ENCODE measurements around the gene LOXL4.

Gene LOXL4

DNA sequence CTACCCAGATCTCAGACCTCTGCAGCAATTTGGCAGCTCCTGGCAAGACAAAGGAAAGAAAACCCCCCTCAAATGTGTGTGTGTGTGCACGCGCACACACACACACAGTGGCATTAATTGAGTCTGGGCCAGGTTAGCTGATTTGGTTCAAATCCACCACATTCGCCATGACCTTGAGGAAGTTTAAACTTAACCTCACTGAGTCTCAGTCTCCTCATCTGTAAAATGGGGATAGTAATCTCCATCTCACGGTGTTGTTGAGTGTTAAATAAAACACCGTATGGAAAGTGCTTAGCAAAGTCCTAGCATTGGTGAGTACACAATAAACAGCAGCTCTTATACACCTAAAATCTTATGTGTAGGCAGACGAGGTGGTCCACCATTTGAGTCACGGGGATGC, 4.9 kb downstream of the LOXL4 start:
- DNase-seq (ENCODE audit: low read depth): no peak

- peak; percentile 3 for DNase-seq (ENCODE audit: low read depth)
Observed at GRCh38 chr10:98262571-98262970, 5.4 kb downstream of the LOXL4 start.

GRCh38 chr10:98261436-98262277, 6.3 kb downstream of the LOXL4 start:
- DNase-seq (ENCODE audit: low read depth): no peak

DNA sequence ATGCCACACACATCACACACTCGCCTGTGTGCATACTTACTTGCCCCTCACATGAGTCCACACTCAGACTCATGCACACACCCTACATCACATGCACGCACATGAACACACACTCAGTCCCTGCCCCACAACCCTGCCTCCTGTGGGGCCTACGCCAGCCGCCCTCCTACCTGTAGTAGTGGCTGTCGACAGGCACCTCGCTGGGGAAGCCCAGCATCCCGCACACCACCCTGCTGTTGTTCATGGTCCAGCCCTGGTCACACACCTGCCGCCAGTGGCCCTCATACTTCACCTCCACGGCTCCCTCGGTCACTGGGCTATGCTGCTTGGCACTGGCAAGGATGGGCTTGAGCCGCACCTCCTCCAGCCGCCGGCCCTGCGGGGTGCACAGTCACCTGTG, 7.2 kb downstream of the LOXL4 start:
- DNase-seq (ENCODE audit: low read depth): no peak

DNA sequence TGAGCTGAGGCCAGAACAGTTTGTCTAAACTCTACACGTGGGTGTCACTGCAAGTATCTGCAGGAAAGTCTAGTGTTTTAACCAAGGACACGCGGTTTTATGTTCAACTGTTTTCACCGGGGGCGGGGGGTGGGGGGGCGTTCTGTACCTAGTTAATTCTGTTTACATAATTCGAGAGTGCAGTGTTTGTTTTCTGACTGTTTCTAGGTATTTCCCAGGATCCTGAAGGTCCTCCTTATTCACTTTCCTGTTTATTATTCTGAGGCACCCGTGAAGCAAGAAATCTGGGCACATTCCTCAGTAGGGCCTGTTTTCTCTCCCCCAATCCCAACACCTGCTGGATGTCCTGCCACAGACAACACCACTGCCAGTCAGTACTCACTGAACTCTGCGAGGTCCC, 7.6 kb downstream of the LOXL4 start:
- DNase-seq (ENCODE audit: low read depth): no peak

GRCh38 chr10:98259606-98260315, 8.2 kb downstream of the LOXL4 start:
- DNase-seq (ENCODE audit: low read depth): no peak

- DNase-seq (ENCODE audit: low read depth): no peak
Observed at GRCh38 chr10:98258683-98259454, 9.1 kb downstream of the LOXL4 start.

GRCh38 chr10:98257961-98258360, 10.0 kb downstream of the LOXL4 start:
- DNase-seq (ENCODE audit: low read depth): no peak

- no peak for DNase-seq (ENCODE audit: low read depth)
Observed at GRCh38 chr10:98257198-98257597, 10.8 kb downstream of the LOXL4 start.

- no peak for DNase-seq (ENCODE audit: low read depth)
Observed at GRCh38 chr10:98256692-98257091, 11.3 kb downstream of the LOXL4 start.

DNA sequence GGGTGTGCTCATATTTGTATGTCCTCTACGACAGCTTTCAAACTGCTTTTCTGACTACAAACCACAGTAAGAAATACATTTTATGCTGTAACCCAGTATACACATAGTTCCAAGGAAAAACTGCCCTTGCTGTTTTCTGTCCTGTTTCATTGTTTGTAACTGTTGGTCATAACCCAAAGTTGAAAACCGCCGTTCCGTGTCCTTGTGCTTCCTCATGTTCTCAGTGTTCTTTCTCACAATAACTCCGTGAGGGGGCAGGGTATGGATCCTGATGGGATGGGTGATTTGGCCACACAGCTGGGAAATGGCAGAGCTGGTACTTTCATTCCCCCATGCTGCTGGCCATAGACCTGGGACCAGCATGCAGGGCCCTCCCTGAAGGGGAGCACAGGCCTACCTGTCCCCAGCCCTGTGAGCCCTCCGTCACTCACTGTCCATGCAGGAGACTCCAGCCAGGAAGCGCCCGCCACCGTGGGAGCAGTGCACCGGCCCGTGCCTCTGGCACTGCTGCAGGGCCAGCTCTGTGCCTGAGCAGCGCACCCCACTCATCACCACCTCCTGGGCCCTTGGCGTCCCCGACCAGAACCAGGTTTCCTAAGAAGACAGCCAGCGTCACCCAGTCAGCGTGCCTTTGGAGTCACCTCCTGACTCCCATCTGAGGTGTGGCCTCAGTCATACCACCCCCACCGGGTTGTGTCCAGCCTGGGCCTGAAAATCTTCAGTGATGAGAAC, 12.7 kb downstream of the LOXL4 start:
- DNase-seq (ENCODE audit: low read depth): no peak

DNA sequence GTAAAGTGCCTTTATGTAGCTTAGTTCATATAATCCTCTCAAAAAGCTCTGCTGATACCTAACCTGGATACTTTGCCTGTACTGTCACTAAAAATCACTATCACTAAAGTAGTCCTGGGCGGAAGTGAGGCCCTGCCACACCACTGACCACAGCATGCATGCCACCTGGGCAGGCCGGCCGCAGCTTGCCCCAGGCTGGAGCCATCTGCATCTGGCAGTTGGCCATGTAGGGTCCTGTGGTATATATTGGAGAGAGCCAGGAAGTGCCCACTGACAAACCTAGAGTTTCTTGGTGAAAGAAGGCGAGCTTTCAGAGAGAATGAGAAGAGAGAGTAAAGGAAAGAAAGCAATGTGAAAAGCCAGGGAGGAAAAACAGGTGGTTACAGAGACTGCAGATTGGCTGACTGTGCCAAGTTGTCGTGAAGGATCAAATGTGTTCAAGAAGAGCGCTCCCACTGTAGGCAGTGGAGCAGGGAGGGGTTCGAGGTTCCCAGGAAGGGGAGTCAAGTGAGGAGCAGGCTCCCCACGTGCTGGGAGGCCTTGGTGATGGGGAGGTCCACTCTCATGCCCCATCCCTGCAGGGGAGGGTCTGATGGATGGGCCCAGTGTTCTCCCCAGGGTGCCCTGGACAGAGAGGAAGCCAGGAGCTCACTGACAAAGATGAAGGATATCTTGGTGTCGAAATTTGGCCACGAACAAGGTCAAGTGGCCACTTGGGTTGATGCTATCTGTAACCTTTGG, 13.6 kb downstream of the LOXL4 start:
- no peak for DNase-seq (ENCODE audit: low read depth)

DNA sequence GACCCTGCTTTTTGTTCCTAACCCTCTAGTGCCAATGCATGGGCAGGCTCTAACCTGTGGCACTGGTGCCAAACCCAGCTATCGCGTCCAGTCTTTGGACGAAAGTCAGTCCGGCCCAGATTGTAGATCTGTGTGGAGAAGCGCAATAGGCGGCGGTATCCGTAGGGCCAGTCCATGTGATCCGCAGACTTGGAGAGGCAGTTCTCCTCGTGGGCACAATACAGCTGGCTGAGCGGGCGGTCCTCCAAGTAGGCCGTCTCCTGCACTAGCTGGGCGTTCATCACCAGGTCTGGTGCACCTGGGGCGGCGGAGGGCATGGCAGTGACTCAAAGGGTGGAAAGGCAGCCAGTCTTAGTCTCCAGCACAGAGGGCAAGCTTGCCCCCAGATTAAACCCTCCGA, 14.5 kb downstream of the LOXL4 start:
- no peak for DNase-seq (ENCODE audit: low read depth)

DNA sequence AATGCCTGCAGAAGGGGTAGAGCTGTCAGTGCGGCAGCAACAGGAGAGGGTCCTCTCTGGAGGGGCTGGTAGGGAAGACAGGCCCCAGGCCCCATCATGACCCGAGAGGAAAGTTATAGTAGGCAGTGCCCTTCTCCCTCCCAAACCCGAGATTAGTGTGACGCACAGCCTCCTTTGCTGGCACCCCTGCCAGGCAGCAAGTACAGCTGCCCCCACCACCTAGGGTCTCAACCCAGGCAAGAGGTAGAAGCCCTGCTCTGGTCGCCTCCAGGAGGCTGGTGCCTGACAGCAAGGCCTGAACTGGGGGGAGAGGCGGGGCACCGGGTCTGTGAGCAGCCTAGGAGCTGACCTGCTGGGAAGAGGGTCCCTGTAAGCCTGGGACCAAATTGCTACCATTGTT, 15.5 kb downstream of the LOXL4 start:
- no peak for DNase-seq (ENCODE audit: low read depth)

- DNase-seq (ENCODE audit: low read depth): no peak
Observed at GRCh38 chr10:98251399-98251798, 16.6 kb downstream of the LOXL4 start.

- DNase-seq (ENCODE audit: low read depth): no peak
Observed at GRCh38 chr10:98249134-98249533, 18.9 kb downstream of the LOXL4 start.

DNA sequence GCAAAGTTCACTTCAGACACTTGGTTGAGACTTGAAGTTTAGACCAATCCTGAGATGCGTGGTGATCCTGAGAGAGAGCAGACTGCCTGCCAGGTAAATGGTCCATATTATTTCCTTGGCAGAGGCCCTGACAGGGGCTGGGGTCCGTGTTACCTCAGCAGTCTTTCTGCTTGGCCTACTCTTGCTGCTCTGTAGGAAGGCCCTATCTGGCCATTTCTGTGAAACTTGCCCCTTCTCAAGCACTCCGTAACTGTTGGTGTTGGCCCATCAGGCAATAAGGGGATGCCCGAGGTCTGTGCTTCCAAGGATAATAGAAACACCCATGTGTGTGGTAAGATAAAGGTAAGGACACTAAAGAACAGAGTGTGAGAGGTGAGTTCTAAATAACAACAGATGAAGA, 20.0 kb downstream of the LOXL4 start:
- no peak for DNase-seq (ENCODE audit: low read depth)

GRCh38 chr10:98246911-98247805, 20.8 kb downstream of the LOXL4 start:
- DNase-seq (ENCODE audit: low read depth): no peak

DNA sequence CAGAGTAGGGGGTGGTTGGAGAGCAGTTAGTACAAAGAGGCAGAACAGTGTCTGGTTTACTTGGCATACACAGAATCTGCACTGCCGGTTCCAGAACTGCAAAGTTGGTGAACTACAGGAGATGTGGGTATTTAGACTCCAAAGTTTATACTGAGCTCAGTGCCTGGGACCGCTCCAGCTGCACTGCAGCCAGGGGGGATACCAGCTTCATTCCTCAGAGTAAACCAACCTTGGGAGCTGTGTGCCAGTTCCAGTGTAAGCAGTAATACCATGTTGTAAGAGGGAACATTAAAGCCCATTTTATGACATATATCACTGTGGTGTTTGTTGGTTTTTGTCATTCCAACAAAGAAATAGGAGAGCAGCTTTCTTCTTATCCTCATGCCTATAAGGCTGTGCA, 23.4 kb downstream of the LOXL4 start:
- DNase-seq (ENCODE audit: low read depth): no peak

GRCh38 chr10:98244141-98244540, 23.9 kb downstream of the LOXL4 start:
- DNase-seq (ENCODE audit: low read depth): no peak
